ENCODE results near the gene GULP1.
"Not testable (repeated sequence)": the region's sequence is repeated elsewhere in the genome, so short reads cannot be mapped to it uniquely, and the experiment has no call there.

Gene GULP1

DNA sequence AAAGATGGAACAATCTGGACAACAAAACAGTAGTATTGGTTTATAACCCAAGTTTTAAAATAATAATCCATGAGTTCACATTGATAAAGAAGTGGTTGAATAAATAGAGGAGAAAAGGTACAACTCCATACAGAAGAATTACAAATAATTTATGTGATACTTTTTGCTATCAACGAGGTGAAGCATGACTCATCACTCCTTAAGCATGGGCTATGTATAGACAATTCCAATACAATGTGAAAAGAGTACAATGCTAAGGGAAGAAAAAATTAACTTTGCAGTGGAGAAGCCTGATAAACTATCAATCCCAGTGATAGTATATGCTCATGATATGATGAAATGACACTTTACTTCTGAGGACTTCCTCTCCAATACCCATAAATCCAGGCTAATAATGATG is 312.9 kb downstream of the GULP1 start:
- DNase-seq (ENCODE audit: low spot score), result no peak

- not testable (repeated sequence) for DNase-seq (ENCODE audit: low spot score)
Observed at GRCh38 chr2:188605609-188606584, 314.2 kb downstream of the GULP1 start.

GRCh38 chr2:188606596-188606995 is 314.9 kb downstream of the GULP1 start:
- DNase-seq (ENCODE audit: low spot score), result not testable (repeated sequence)

DNA sequence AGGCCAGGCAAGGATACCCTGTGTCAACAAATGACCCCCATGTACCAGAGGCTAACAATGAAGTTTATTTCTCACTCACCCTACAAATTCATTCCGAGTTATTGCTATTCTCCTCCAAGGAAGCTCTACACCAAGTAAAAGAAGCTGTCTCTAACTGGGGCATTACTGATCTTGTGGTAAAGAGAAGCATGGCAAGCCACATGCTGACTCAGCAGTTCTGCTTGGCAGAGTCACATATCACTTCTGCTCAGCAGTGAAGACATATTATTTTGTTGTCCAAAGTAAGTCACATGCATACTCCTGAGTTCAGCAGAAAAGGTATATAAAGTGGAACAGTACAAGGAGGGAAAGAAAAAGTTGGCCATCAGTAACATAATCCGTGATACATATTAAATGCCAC is 315.8 kb downstream of the GULP1 start:
- DNase-seq (ENCODE audit: low spot score), result no peak

- no peak for DNase-seq (ENCODE audit: low spot score)
Observed at GRCh38 chr2:188609321-188610049, 317.8 kb downstream of the GULP1 start.

DNA sequence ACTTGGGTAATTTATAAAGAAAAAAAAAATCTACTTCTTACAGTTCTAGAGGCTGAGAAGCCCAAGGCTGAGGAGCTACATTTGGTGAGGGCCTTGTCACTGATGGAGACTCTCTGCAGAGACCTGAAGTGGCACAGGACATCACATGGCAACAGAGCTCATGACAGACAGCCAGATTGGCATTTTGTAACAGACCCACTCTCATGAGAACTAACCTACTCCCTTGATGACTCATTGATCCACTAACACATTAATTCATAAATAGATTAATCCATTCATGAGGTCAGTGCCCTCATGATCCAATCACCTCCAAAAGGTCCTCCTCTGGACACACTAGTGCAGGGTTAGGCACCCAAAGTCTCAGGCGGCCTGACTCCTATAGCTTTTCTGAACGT is 318.4 kb downstream of the GULP1 start:
- no peak for DNase-seq (ENCODE audit: low spot score)

- no peak for DNase-seq (ENCODE audit: low spot score)
Observed at GRCh38 chr2:188610827-188611226, 319.2 kb downstream of the GULP1 start.

- DNase-seq (ENCODE audit: low spot score), result no peak
Observed at GRCh38 chr2:188619146-188619545, 327.5 kb downstream of the GULP1 start.

- DNase-seq (ENCODE audit: low spot score), result no peak
Observed at GRCh38 chr2:188620916-188621315, 329.2 kb downstream of the GULP1 start.

- DNase-seq (ENCODE audit: low spot score), result no peak
Observed at GRCh38 chr2:188622601-188623260, 331.1 kb downstream of the GULP1 start.

DNA sequence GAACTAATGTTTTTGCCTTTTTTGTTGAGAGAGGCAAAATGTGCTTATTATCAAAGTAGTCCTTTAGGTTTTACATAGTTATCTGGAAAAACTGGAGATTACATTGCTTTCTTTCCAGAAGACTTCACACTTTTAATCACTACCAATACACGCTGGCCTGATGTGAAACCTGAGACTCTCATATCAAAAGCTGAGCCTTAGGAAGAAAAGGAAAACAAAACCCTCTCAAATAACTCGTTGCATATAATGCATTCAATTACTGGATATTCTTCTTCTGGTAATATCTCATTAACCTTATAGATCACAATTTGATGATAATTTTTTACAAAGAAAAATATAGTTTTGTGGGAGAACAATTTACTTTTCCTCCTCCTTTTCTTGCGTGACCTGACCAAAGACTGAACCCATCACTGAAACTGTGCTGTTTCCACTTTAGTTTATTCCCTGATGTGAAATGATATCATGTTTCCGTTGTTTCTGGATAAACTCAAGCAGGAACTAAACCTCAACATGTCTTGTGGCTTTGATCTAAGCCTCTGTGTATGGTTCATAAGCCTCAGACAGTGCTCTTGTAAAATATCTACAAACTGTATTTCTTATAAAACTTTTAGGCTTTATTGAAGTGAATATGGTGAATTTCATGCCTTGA is 332.4 kb downstream of the GULP1 start:
- no peak for DNase-seq (ENCODE audit: low spot score)

GRCh38 chr2:188627471-188627870 is 335.8 kb downstream of the GULP1 start:
- no peak for DNase-seq (ENCODE audit: low spot score)

GRCh38 chr2:188628989-188629752 is 337.5 kb downstream of the GULP1 start:
- peak; percentile 50 for DNase-seq (ENCODE audit: low spot score)

GRCh38 chr2:188629753-188630527 is 338.3 kb downstream of the GULP1 start:
- DNase-seq (ENCODE audit: low spot score), result no peak

GRCh38 chr2:188631037-188631809 is 339.5 kb downstream of the GULP1 start:
- DNase-seq (ENCODE audit: low spot score), result no peak

DNA sequence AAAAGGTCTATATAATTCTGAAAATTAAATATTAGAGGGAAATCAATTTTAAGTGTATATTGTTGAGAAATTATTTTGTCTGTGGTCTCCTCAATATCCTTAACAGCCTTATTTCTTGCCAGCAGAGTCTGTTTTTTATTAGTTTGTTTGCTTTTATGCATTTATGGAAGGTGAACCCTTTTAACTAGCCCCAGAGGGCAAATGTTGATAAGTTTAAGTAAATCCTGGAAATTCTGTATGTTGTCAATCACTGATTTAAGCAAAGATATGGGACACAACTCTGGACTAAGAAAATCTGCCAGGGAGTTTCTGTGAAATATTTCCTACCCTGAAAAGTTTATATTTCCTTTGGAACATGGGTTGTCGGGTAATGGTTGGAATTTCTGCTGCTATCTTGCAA is 343.0 kb downstream of the GULP1 start:
- no peak for DNase-seq (ENCODE audit: low spot score)
